ENCODE results near the gene ATP2C2.

ATP2C2 gene

GRCh38 chr16:84451781-84452180, 83.4 kb downstream of the ATP2C2 start:
- TF ChIP-seq POLR2A (IDR thresholded peaks at IDR 0.05; ENCODE audit: low read depth, low read length), result no peak
- no peak for DNase-seq (ENCODE audit: insufficient read length, low spot score)
- FAIRE-seq, result no peak

GRCh38 chr16:84453061-84453752, 84.9 kb downstream of the ATP2C2 start:
- TF ChIP-seq SPI1 (IDR thresholded peaks at IDR 0.05; ENCODE audit: low read depth, low read length) (no peak), POU2F2 (IDR thresholded peaks at IDR 0.05; ENCODE audit: low read depth, low read length) (no peak), POLR2A (IDR thresholded peaks at IDR 0.05; ENCODE audit: low read depth, low read length) (no peak), PAX5 (IDR thresholded peaks at IDR 0.05; ENCODE audit: insufficient read depth, low read length, severe bottlenecking) (no peak), TAF1 (IDR thresholded peaks at IDR 0.05; ENCODE audit: low read depth, low read length) (no peak), POLR2AphosphoS5 (IDR thresholded peaks at IDR 0.05; ENCODE audit: low read depth, low read length) (no peak)
- DNase-seq (ENCODE audit: insufficient read length, low spot score) (no peak), FAIRE-seq (no peak)

GRCh38 chr16:84454611-84455010, 86.3 kb downstream of the ATP2C2 start:
- TF ChIP-seq PAX5 (IDR thresholded peaks at IDR 0.05; ENCODE audit: insufficient read depth, low read length, severe bottlenecking) (no peak), POLR2AphosphoS5 (IDR thresholded peaks at IDR 0.05; ENCODE audit: low read depth, low read length) (no peak), POLR2A (IDR thresholded peaks at IDR 0.05; ENCODE audit: low read depth, low read length) (no peak), POU2F2 (IDR thresholded peaks at IDR 0.05; ENCODE audit: low read depth, low read length) (no peak), SPI1 (IDR thresholded peaks at IDR 0.05; ENCODE audit: low read depth, low read length) (no peak)
- DNase-seq (ENCODE audit: insufficient read length, low spot score), result no peak
- no peak for FAIRE-seq

- TF ChIP-seq TAF1 (IDR thresholded peaks at IDR 0.05; ENCODE audit: low read depth, low read length), result no peak
- TF ChIP-seq POLR2AphosphoS5 (IDR thresholded peaks at IDR 0.05; ENCODE audit: low read depth, low read length), result no peak
- no peak for TF ChIP-seq PAX5 (IDR thresholded peaks at IDR 0.05; ENCODE audit: insufficient read depth, low read length, severe bottlenecking)
- no peak for TF ChIP-seq POLR2A (IDR thresholded peaks at IDR 0.05; ENCODE audit: low read depth, low read length)
- no peak for TF ChIP-seq SPI1 (IDR thresholded peaks at IDR 0.05; ENCODE audit: low read depth, low read length)
- no peak for TF ChIP-seq POU2F2 (IDR thresholded peaks at IDR 0.05; ENCODE audit: low read depth, low read length)
- no peak for DNase-seq (ENCODE audit: insufficient read length, low spot score)
- FAIRE-seq, result no peak
Measured at GRCh38 chr16:84455031-84455430, 86.7 kb downstream of the ATP2C2 start.

GRCh38 chr16:84458606-84459532, 90.5 kb downstream of the ATP2C2 start:
- TF ChIP-seq POLR2A (IDR thresholded peaks at IDR 0.05; ENCODE audit: low read depth, low read length), result no peak
- no peak for TF ChIP-seq POLR2AphosphoS5 (IDR thresholded peaks at IDR 0.05; ENCODE audit: low read depth, low read length)
- no peak for TF ChIP-seq SPI1 (IDR thresholded peaks at IDR 0.05; ENCODE audit: low read depth, low read length)
- TF ChIP-seq POU2F2 (IDR thresholded peaks at IDR 0.05; ENCODE audit: low read depth, low read length), result no peak
- TF ChIP-seq PAX5 (IDR thresholded peaks at IDR 0.05; ENCODE audit: insufficient read depth, low read length, severe bottlenecking), result no peak
- TF ChIP-seq TAF1 (IDR thresholded peaks at IDR 0.05; ENCODE audit: low read depth, low read length), result no peak
- FAIRE-seq (no peak), DNase-seq (ENCODE audit: insufficient read length, low spot score) (no peak)

- TF ChIP-seq TAF1 (IDR thresholded peaks at IDR 0.05; ENCODE audit: low read depth, low read length), result no peak
- TF ChIP-seq POU2F2 (IDR thresholded peaks at IDR 0.05; ENCODE audit: low read depth, low read length), result no peak
- no peak for TF ChIP-seq POLR2A (IDR thresholded peaks at IDR 0.05; ENCODE audit: low read depth, low read length)
- no peak for TF ChIP-seq PAX5 (IDR thresholded peaks at IDR 0.05; ENCODE audit: insufficient read depth, low read length, severe bottlenecking)
- no peak for TF ChIP-seq POLR2AphosphoS5 (IDR thresholded peaks at IDR 0.05; ENCODE audit: low read depth, low read length)
- TF ChIP-seq SPI1 (IDR thresholded peaks at IDR 0.05; ENCODE audit: low read depth, low read length), result no peak
- no peak for DNase-seq (ENCODE audit: insufficient read length, low spot score)
- no peak for FAIRE-seq
Measured at GRCh38 chr16:84459533-84459894, 91.2 kb downstream of the ATP2C2 start.

- TF ChIP-seq PAX5 (IDR thresholded peaks at IDR 0.05; ENCODE audit: insufficient read depth, low read length, severe bottlenecking), result no peak
- no peak for TF ChIP-seq POLR2A (IDR thresholded peaks at IDR 0.05; ENCODE audit: low read depth, low read length)
- no peak for TF ChIP-seq POLR2AphosphoS5 (IDR thresholded peaks at IDR 0.05; ENCODE audit: low read depth, low read length)
- no peak for TF ChIP-seq TAF1 (IDR thresholded peaks at IDR 0.05; ENCODE audit: low read depth, low read length)
- TF ChIP-seq POU2F2 (IDR thresholded peaks at IDR 0.05; ENCODE audit: low read depth, low read length), result no peak
- TF ChIP-seq SPI1 (IDR thresholded peaks at IDR 0.05; ENCODE audit: low read depth, low read length), result no peak
- no peak for FAIRE-seq
- DNase-seq (ENCODE audit: insufficient read length, low spot score), result no peak
Measured at GRCh38 chr16:84459941-84460405, 91.6 kb downstream of the ATP2C2 start.

GRCh38 chr16:84460406-84461028, 92.2 kb downstream of the ATP2C2 start:
- FAIRE-seq, result no peak
- no peak for DNase-seq (ENCODE audit: insufficient read length, low spot score)

GRCh38 chr16:84461029-84461412, 92.7 kb downstream of the ATP2C2 start:
- no peak for DNase-seq (ENCODE audit: insufficient read length, low spot score)
- no peak for FAIRE-seq
- TF ChIP-seq TAF1 (IDR thresholded peaks at IDR 0.05; ENCODE audit: low read depth, low read length) (no peak), PAX5 (IDR thresholded peaks at IDR 0.05; ENCODE audit: insufficient read depth, low read length, severe bottlenecking) (no peak), POU2F2 (IDR thresholded peaks at IDR 0.05; ENCODE audit: low read depth, low read length) (no peak), POLR2AphosphoS5 (IDR thresholded peaks at IDR 0.05; ENCODE audit: low read depth, low read length) (no peak), POLR2A (IDR thresholded peaks at IDR 0.05; ENCODE audit: low read depth, low read length) (no peak), SPI1 (IDR thresholded peaks at IDR 0.05; ENCODE audit: low read depth, low read length) (no peak)

More at GRCh38 chr16:84460406-84461028, 92.2 kb downstream of the ATP2C2 start:
- TF ChIP-seq POU2F2 (IDR thresholded peaks at IDR 0.05; ENCODE audit: low read depth, low read length) (no peak), TAF1 (IDR thresholded peaks at IDR 0.05; ENCODE audit: low read depth, low read length) (no peak), POLR2AphosphoS5 (IDR thresholded peaks at IDR 0.05; ENCODE audit: low read depth, low read length) (no peak), POLR2A (IDR thresholded peaks at IDR 0.05; ENCODE audit: low read depth, low read length) (no peak), SPI1 (IDR thresholded peaks at IDR 0.05; ENCODE audit: low read depth, low read length) (no peak), PAX5 (IDR thresholded peaks at IDR 0.05; ENCODE audit: insufficient read depth, low read length, severe bottlenecking) (no peak)
